SK-N-SH (cell line): ENCODE results near the gene POP4.

Experiments used
- CTCF ChIP-seq: fragments of 200-600 bp; sonication (generic); IDR thresholded peaks from 2 replicates; pipeline ENCODE4 v1.6.1; 2017; ENCODE audit warnings: antibody characterized with exemption, mild to moderate bottlenecking, moderate library complexity
- FOSL2 ChIP-seq: IDR thresholded peaks from 2 replicates; pipeline ENCODE4 v1.4.0; 2012; ENCODE audit warnings: low read depth, mild to moderate bottlenecking, moderate library complexity, borderline replicate concordance
- GABPA ChIP-seq: IDR thresholded peaks from 2 replicates; pipeline ENCODE4 v1.4.0; 2012; ENCODE audit warnings: low read depth, mild to moderate bottlenecking
- JUND ChIP-seq: IDR thresholded peaks from 2 replicates; pipeline ENCODE4 v1.4.0; 2012
- MAX ChIP-seq: IDR thresholded peaks from 2 replicates; pipeline ENCODE4 v1.4.0; 2012; ENCODE audit warnings: low read depth
- NRF1 ChIP-seq: IDR thresholded peaks from 2 replicates; pipeline ENCODE4 v1.6.1; 2012; ENCODE audit warnings: low read depth, mild to moderate bottlenecking, low read length
- POLR2AphosphoS5 ChIP-seq: IDR thresholded peaks from 2 replicates; pipeline ENCODE4 v1.6.1; 2012; ENCODE audit warnings: low read depth, low read length
- REST ChIP-seq: IDR thresholded peaks from 2 replicates; pipeline ENCODE4 v1.6.1; 2012; ENCODE audit warnings: mild to moderate bottlenecking, low read depth, low read length, moderate library complexity
- RFX5 ChIP-seq: IDR thresholded peaks from 2 replicates; pipeline ENCODE4 v1.6.1; 2012; ENCODE audit warnings: mild to moderate bottlenecking, improper control_type of control experiment, low read length
- USF1 ChIP-seq: IDR thresholded peaks from 2 replicates; pipeline ENCODE4 v1.4.0; 2012; ENCODE audit warnings: low read depth, borderline replicate concordance
- TF ChIP-seq, protein P1 (sequence below): IDR thresholded peaks from 2 replicates; pipeline ENCODE4 v1.4.0; 2012; ENCODE audit warnings: low read depth, borderline replicate concordance

GRCh38 chr19:29567366-29567915 is 38.6 kb upstream of the POP4 start:
- TF ChIP-seq CTCF (no peak), GABPA (no peak), POLR2AphosphoS5 (no peak), RFX5 (no peak), FOSL2 (no peak), USF1 (no peak), REST (no peak), JUND (no peak), NRF1 (no peak), MAX (no peak)
- TF ChIP-seq, protein P1, sequence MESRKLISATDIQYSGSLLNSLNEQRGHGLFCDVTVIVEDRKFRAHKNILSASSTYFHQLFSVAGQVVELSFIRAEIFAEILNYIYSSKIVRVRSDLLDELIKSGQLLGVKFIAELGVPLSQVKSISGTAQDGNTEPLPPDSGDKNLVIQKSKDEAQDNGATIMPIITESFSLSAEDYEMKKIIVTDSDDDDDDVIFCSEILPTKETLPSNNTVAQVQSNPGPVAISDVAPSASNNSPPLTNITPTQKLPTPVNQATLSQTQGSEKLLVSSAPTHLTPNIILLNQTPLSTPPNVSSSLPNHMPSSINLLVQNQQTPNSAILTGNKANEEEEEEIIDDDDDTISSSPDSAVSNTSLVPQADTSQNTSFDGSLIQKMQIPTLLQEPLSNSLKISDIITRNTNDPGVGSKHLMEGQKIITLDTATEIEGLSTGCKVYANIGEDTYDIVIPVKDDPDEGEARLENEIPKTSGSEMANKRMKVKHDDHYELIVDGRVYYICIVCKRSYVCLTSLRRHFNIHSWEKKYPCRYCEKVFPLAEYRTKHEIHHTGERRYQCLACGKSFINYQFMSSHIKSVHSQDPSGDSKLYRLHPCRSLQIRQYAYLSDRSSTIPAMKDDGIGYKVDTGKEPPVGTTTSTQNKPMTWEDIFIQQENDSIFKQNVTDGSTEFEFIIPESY, result no peak
